Keratinocyte (primary cell): ENCODE results near the gene NQO2. TPM values are rescaled to one million over a fixed set of nuclear protein-coding genes. Genes with fewer than 3 reads are reported as not detected.

Experiments
- DNase-seq: peaks from one replicate; pipeline ENCODE4 v3.0.0-alpha.2; 2011; ENCODE audit warnings: low read depth, missing footprints, low spot score
- FAIRE-seq: peaks from 2 replicates; lab custom pipeline; 2011; peaks lifted over from hg19 to GRCh38; lab: Jason Lieb, UNC
- H2AFZ ChIP-seq: 2 replicates; pipeline ENCODE4 v1.6.0; 2012; ENCODE audit warnings: low read length, control low read depth, inconsistent platforms; ENCODE audit not compliant: control insufficient read depth
- H3K27ac ChIP-seq: 2 replicates; pipeline ENCODE4 v1.5.1; 2011; ENCODE audit warnings: low read length; ENCODE audit not compliant: control insufficient read depth, insufficient read depth
- H3K27me3 ChIP-seq: 3 replicates; pipeline ENCODE4 v1.6.0; 2011; ENCODE audit warnings: low read length; ENCODE audit not compliant: control insufficient read depth, insufficient read depth; ENCODE audit errors: extremely low read depth
- H3K36me3 ChIP-seq, 2 experiments: 2 replicates in 1 of 2; 3 replicates in 1 of 2; pipeline ENCODE4 v1.5.1; 2011; ENCODE audit warnings: low read length in 2 of 2, mild to moderate bottlenecking in 1 of 2; ENCODE audit not compliant: control insufficient read depth in 2 of 2, insufficient read depth in 2 of 2; ENCODE audit errors: extremely low read depth in 1 of 2
- H3K4me1 ChIP-seq: 3 replicates; pipeline ENCODE4 v1.5.1; 2011; ENCODE audit warnings: low read length; ENCODE audit not compliant: control insufficient read depth, insufficient read depth; ENCODE audit errors: extremely low read depth
- H3K4me2 ChIP-seq: 3 replicates; pipeline ENCODE4 v1.6.0; 2011; ENCODE audit warnings: low read depth, low read length; ENCODE audit not compliant: control insufficient read depth, insufficient read depth; ENCODE audit errors: extremely low read depth
- H3K4me3 ChIP-seq, 3 experiments: fragments of 200-600 bp in 1 of 3; sonication (generic) in 1 of 3; 2 replicates in 2 of 3; 3 replicates in 1 of 3; pipeline ENCODE4 v1.5.1; 2011 to 2016; ENCODE audit warnings: low read length in 3 of 3, mild to moderate bottlenecking in 3 of 3, control low read depth in 2 of 3, inconsistent platforms in 1 of 3, low read depth in 1 of 3, mixed read lengths in 1 of 3, mixed run types in 1 of 3, moderate library complexity in 1 of 3; ENCODE audit not compliant: control insufficient read depth in 2 of 3, insufficient read depth in 2 of 3; ENCODE audit errors: extremely low read depth in 1 of 3
- H3K79me2 ChIP-seq: 2 replicates; pipeline ENCODE4 v1.6.0; 2012; ENCODE audit warnings: low read length; ENCODE audit not compliant: control insufficient read depth, insufficient read depth
- H3K9ac ChIP-seq: 3 replicates; pipeline ENCODE4 v1.6.0; 2011; ENCODE audit warnings: low read length; ENCODE audit not compliant: control insufficient read depth, insufficient read depth; ENCODE audit errors: extremely low read depth
- H3K9me1 ChIP-seq: 3 replicates; pipeline ENCODE4 v1.6.0; 2011; ENCODE audit warnings: low read length; ENCODE audit not compliant: control insufficient read depth, insufficient read depth; ENCODE audit errors: extremely low read depth
- H3K9me3 ChIP-seq: 2 replicates; pipeline ENCODE4 v1.5.1; 2012; ENCODE audit warnings: low read depth, low read length; ENCODE audit not compliant: control insufficient read depth
- H4K20me1 ChIP-seq: 3 replicates; pipeline ENCODE4 v1.6.0; 2011; ENCODE audit warnings: low read length; ENCODE audit not compliant: control insufficient read depth, insufficient read depth; ENCODE audit errors: extremely low read depth
- CTCF ChIP-seq, 3 experiments: IDR thresholded peaks in 1 of 3; conservative IDR thresholded peaks in 1 of 3; optimal IDR thresholded peaks in 1 of 3; 2 replicates in 2 of 3; 3 replicates in 1 of 3; pipeline versions ENCODE3 to v1.5.1; 2011; ENCODE audit warnings: low read length in 3 of 3, mild to moderate bottlenecking in 3 of 3, moderate library complexity in 2 of 3, control low read depth in 1 of 3, inconsistent platforms in 1 of 3; ENCODE audit not compliant: insufficient read depth in 2 of 3; ENCODE audit errors: extremely low read depth in 1 of 3
- EZH2 ChIP-seq: IDR thresholded peaks from one replicate; pipeline ENCODE4 v1.6.1; 2012; ENCODE audit warnings: inconsistent platforms, mild to moderate bottlenecking, low read length, moderate library complexity
- dilution Hi-C: fragments of 300-500 bp; cut with MboI; formaldehyde crosslinking; loops from one replicate; pipeline ENCODE4 v1.7.0; 2020; ENCODE audit warnings: low sequenced_read_pairs; ENCODE audit not compliant: extremely low pct_ligation_motif_present
- polyA plus RNA-seq, 5 experiments: library from polyadenylated mRNA; depleted of rRNA in 3 of 5; stranded (reverse) in 3 of 5; stranded (forward) in 1 of 5; unstranded in 1 of 5; fragments of >200 nt; gene quantifications; 1 replicate in 1 of 5; 2 replicates in 3 of 5; 3 replicates in 1 of 5; pipeline versions ENCODE4 v1.2.1 to v1.2.3, GENCODE V29; 2011 to 2012; ENCODE audit warnings: missing spikeins in 2 of 5, low read depth in 1 of 5, low replicate concordance in 1 of 5

NQO2 gene
- polyA plus RNA-seq, 1 donor (not counting 4 experiments of a cell fraction or from before 2014, with no cell fraction given), result 22.9 TPM

GRCh38 chr6:2957696-2958330 is 41.9 kb upstream of the NQO2 start:
- no peaks in the 10 kb centered on the region for H4K20me1 ChIP-seq
- H3K36me3 ChIP-seq, result peaks cover 0 to 2% of the 10 kb centered on the region in 2 experiments
- H3K4me2 ChIP-seq, result no peak overlapping the region
- H2AFZ ChIP-seq, result no peak overlapping the region
- H3K4me1 ChIP-seq, result peaks cover 10% of the 10 kb centered on the region
- no peaks in the 10 kb centered on the region for H3K27me3 ChIP-seq
- no peak for FAIRE-seq
- H3K9me3 ChIP-seq, result no peaks in the 10 kb centered on the region
- TF ChIP-seq CTCF (optimal IDR thresholded peaks at IDR 0.05 in 1 of 3, IDR thresholded peaks at IDR 0.05 in 1 of 3, conservative IDR thresholded peaks at IDR 0.05 in 1 of 3; ENCODE audit: extremely low read depth in 1 of 3, insufficient read depth in 2 of 3, low read length in 3 of 3), result no peak
- no peak for TF ChIP-seq EZH2
- H3K4me3 ChIP-seq, result no peak overlapping the region
- dilution Hi-C loops, result no loop called here
- no peaks in the 10 kb centered on the region for H3K79me2 ChIP-seq
- H3K9me1 ChIP-seq, result no peaks in the 10 kb centered on the region
- no peak overlapping the region for H3K9ac ChIP-seq
- DNase-seq, result no peak
- H3K27ac ChIP-seq, result no peak overlapping the region

DNA sequence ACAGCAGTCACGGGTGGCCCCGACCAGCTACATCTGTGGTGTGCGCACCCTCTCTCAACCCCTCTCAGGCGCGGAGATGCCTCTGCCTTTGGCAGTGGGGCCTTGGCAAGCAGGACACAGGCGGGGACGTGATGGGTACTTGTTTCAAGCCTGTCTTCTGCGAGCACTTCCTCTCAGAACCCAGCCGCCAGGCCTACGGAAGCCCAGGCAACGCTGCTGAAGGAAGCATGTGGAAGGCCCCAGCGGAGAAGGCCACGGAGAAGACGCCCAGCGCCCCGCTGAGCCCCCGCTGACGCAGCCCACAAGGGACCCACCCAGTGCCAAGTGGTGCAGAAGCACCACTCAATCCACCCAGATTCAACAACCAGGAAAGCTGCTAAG is 41.4 kb upstream of the NQO2 start:
- peaks cover 8% of the 10 kb centered on the region for H3K4me1 ChIP-seq
- dilution Hi-C loops, result no loop called here
- DNase-seq (no peak), FAIRE-seq (no peak)
- H3K4me3 ChIP-seq, result no peak overlapping the region
- no peak overlapping the region for H3K4me2 ChIP-seq
- no peak overlapping the region for H3K9ac ChIP-seq
- H3K27me3 ChIP-seq, result no peaks in the 10 kb centered on the region
- TF ChIP-seq CTCF (optimal IDR thresholded peaks at IDR 0.05 in 1 of 3, IDR thresholded peaks at IDR 0.05 in 1 of 3, conservative IDR thresholded peaks at IDR 0.05 in 1 of 3; ENCODE audit: extremely low read depth in 1 of 3, insufficient read depth in 2 of 3, low read length in 3 of 3) (no peak), EZH2 (no peak)
- H2AFZ ChIP-seq, result no peak overlapping the region
- H4K20me1 ChIP-seq, result no peaks in the 10 kb centered on the region
- H3K9me3 ChIP-seq, result no peaks in the 10 kb centered on the region
- no peaks in the 10 kb centered on the region for H3K9me1 ChIP-seq
- peaks cover 0 to 2% of the 10 kb centered on the region in 2 experiments for H3K36me3 ChIP-seq
- no peaks in the 10 kb centered on the region for H3K79me2 ChIP-seq
- H3K27ac ChIP-seq, result no peak overlapping the region
